B cell (primary cell): ENCODE measurements around the gene ETS1. TPM values are rescaled to one million over a fixed set of nuclear protein-coding genes. Genes with fewer than 3 reads are reported as not detected.
A peak's percentile ranks its signal among the peaks of the same experiment; 100 is the strongest.

Experiments
- ATAC-seq: fragments of 200-7000 bp; cut with Tn5 transposase; one replicate; pipeline ENCODE4 v1.10.0; 2021; ENCODE audit warnings: low read depth, mild to moderate bottlenecking, moderate number of reproducible peaks, moderate library complexity
- CTCF ChIA-PET: fragments of 350-600 bp; sonication (Branson Sonifier 250); formaldehyde crosslinking; loops from one replicate; lab custom pipeline; 2021; ENCODE audit warnings: antibody characterized with exemption, inconsistent platforms; lab: Charles Lee
- POLR2A ChIA-PET: fragments of 350-600 bp; sonication (Branson Sonifier 250); formaldehyde crosslinking; loops from one replicate; lab custom pipeline; 2021; ENCODE audit warnings: antibody characterized with exemption; lab: Charles Lee
- DNase-seq: peaks from one replicate; pipeline ENCODE4 v3.0.0; 2013
- H2AFZ ChIP-seq: 2 replicates; pipeline ENCODE4 v1.6.1; 2012; ENCODE audit warnings: mild to moderate bottlenecking, low read depth, low read length; ENCODE audit not compliant: insufficient read depth, poor library complexity, severe bottlenecking
- H3K27ac ChIP-seq, 2 donors: 1 replicate in 1 of 2; 2 replicates in 1 of 2; pipeline ENCODE4 v1.5.1; 2012 to 2013; ENCODE audit warnings: low read length in 2 of 2, mild to moderate bottlenecking in 2 of 2, moderate library complexity in 1 of 2
- H3K27me3 ChIP-seq, 4 experiments: fragments of 200-600 bp in 1 of 4; sonication (generic) in 1 of 4; replicated peaks in 1 of 4; 1 replicate in 2 of 4; 2 replicates in 2 of 4; pipeline versions ENCODE4 v1.6.1 to v1.7.0; 2013 to 2016; ENCODE audit warnings: low read length in 3 of 4, mild to moderate bottlenecking in 2 of 4, mixed read lengths in 1 of 4, moderate library complexity in 1 of 4; ENCODE audit not compliant: insufficient read depth in 4 of 4, control insufficient read depth in 3 of 4; ENCODE audit errors: control extremely low read depth in 1 of 4
- H3K36me3 ChIP-seq, 2 experiments: replicated peaks in 1 of 2; 1 replicate in 1 of 2; 2 replicates in 1 of 2; pipeline versions ENCODE4 v1.6.1 to v1.7.1; 2013; ENCODE audit warnings: low read length in 1 of 2; ENCODE audit not compliant: insufficient read depth in 2 of 2, control insufficient read depth in 1 of 2; ENCODE audit errors: control extremely low read depth in 1 of 2, extremely low read depth in 1 of 2
- H3K4me1 ChIP-seq, 2 donors: fragments of 200-600 bp in 1 of 2; sonication (generic) in 1 of 2; 1 replicate in 1 of 2; 2 replicates in 1 of 2; pipeline versions ENCODE4 v1.5.1 to v1.6.1; 2013 to 2017; ENCODE audit warnings: low read length in 2 of 2; ENCODE audit not compliant: control insufficient read depth in 2 of 2, insufficient read depth in 2 of 2
- H3K4me2 ChIP-seq: replicated peaks from 2 replicates; pipeline ENCODE3; 2012; ENCODE audit warnings: mild to moderate bottlenecking, low read depth, low read length; ENCODE audit not compliant: poor library complexity, severe bottlenecking
- H3K4me3 ChIP-seq, 5 experiments: fragments of 200-600 bp in 1 of 5; sonication (generic) in 1 of 5; 1 replicate in 3 of 5; 2 replicates in 2 of 5; pipeline versions ENCODE4 v1.5.1 to v1.7.0; 2011 to 2016; ENCODE audit warnings: low read length in 4 of 5, mild to moderate bottlenecking in 4 of 5, low read depth in 2 of 5, control low read depth in 1 of 5, moderate library complexity in 1 of 5; ENCODE audit not compliant: insufficient read depth in 1 of 5; ENCODE audit errors: control extremely low read depth in 1 of 5, extremely low read depth in 1 of 5
- H3K79me2 ChIP-seq: fragments of 200-600 bp; sonication (generic); one replicate; pipeline ENCODE4 v1.6.0; 2016; ENCODE audit warnings: low read length; ENCODE audit not compliant: control insufficient read depth, insufficient read depth
- H3K9ac ChIP-seq: fragments of 200-600 bp; sonication (generic); 2 replicates; pipeline ENCODE4 v1.6.1; 2017; ENCODE audit warnings: mild to moderate bottlenecking, low read length, moderate library complexity
- H3K9me3 ChIP-seq, 3 donors: one replicate each; pipeline versions ENCODE4 v1.6.1 to v1.7.1; 2013; ENCODE audit warnings: low read length in 2 of 3; ENCODE audit not compliant: control insufficient read depth in 2 of 3, insufficient read depth in 1 of 3; ENCODE audit errors: control extremely low read depth in 1 of 3
- H4K20me1 ChIP-seq: 2 replicates; pipeline ENCODE4 v1.6.0; 2012; ENCODE audit warnings: mild to moderate bottlenecking, low read length; ENCODE audit not compliant: insufficient read depth, control insufficient read depth, poor library complexity, severe bottlenecking
- H3K27ac Mint-ChIP-seq: one replicate; pipeline ENCODE4 v1.8.0; 2021; ENCODE audit warnings: mixed read lengths
- H3K27me3 Mint-ChIP-seq: one replicate; pipeline ENCODE4 v1.8.0; 2021; ENCODE audit warnings: mixed read lengths
- H3K4me1 Mint-ChIP-seq: one replicate; pipeline ENCODE4 v1.8.0; 2021; ENCODE audit warnings: mixed read lengths
- H3K4me3 Mint-ChIP-seq: one replicate; pipeline ENCODE4 v1.8.0; 2021; ENCODE audit warnings: mixed read lengths
- H3K9me3 Mint-ChIP-seq: one replicate; pipeline ENCODE4 v1.8.0; 2022; ENCODE audit warnings: mixed read lengths; ENCODE audit not compliant: insufficient read depth
- EZH2 ChIP-seq: IDR thresholded peaks from 2 replicates; pipeline ENCODE4 v1.6.1; 2012; ENCODE audit warnings: borderline replicate concordance, low read depth, mild to moderate bottlenecking, moderate library complexity, low read length; ENCODE audit not compliant: insufficient read depth, poor library complexity, severe bottlenecking
- WGBS: methylation state at CpG from one replicate; pipeline ENCODE4 v1.1.5; 2013; ENCODE audit warnings: missing lambda C conversion rate; ENCODE audit not compliant: insufficient coverage; 5-methylcytosine and 5-hydroxymethylcytosine counted together
- intact Hi-C: fragments of 100-400 bp; cut with micrococcal nuclease; formaldehyde crosslinking; loops from one replicate; pipeline ENCODE4 v1.10.0; 2022
- polyA plus RNA-seq: library from polyadenylated mRNA; depleted of rRNA; stranded (reverse); fragments of >200 nt; gene quantifications from 2 replicates; pipeline ENCODE4 v1.2.3, GENCODE V29; 2012
- total RNA-seq, 2 donors: library from RNA; stranded (reverse); fragments of 120-200 nt in 1 of 2; gene quantifications; 1 replicate in 1 of 2; 2 replicates in 1 of 2; pipeline versions ENCODE4 v1.2.3 to v1.2.4, GENCODE V29; 2013 to 2022
- TF ChIP-seq, protein P1 (sequence below): fragments of 200-600 bp; IDR thresholded peaks from one replicate; pipeline ENCODE4 v1.8.0; 2022; ENCODE audit warnings: antibody characterized with exemption, mild to moderate bottlenecking

The ETS1 gene
- total and polyA plus RNA-seq, 2 donors (not counting 1 experiment from before 2014, with no cell fraction given): 115 to 271 TPM

DNA sequence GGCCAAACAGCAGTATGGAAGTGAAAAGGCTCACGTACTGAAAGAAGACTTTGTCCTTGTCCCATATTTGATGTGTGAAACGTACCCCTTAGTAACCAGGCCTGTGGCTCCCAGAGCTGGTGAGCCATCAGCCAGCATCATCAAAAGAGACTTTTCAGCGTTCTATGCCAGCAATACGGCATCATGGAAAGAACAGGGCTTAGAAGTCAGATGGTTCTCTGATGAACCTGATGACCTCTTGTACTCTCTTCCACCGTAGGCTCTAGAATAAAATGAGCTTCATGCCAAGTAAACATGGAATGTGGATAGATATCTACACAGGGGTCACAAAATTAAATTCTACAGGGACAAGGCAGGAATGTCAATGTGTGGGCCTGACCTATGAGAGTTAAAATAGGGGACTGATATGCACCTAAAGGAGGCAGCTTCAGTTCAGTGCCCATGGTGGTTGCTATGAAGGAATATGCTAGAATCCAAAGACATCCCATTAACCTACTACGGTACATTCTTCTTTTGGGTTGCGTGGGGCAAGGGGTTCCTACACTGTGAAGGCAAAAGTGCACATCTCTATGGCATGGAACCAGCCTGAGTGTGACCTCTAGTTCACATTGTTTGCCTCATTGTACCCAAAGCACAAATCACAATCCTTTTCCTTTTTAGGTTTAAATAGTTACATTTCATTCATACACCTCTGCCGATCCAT, 130.6 kb downstream of the ETS1 start:
- H3K27ac ChIP-seq: peak overlapping the region in 1 of 2 donors; percentile 35
- peaks cover 0 to 3% of the 10 kb centered on the region in 2 donors for H3K4me1 ChIP-seq
- no peaks in the 10 kb centered on the region for H3K27me3 ChIP-seq
- WGBS: 92% methylated on average over 7 of the region's 8 CpGs
- H3K4me3 ChIP-seq: no peak overlapping the region
- no peak overlapping the region for H2AFZ ChIP-seq
- DNase-seq (no peak), ATAC-seq (no peak)
- H3K36me3 ChIP-seq: peaks cover 9 to 64% of the 10 kb centered on the region in 2 experiments
- H3K9me3 Mint-ChIP-seq: no peaks in the 10 kb centered on the region
- peak overlapping the region; percentile 79 for H3K27ac Mint-ChIP-seq
- peaks cover 8% of the 10 kb centered on the region for H3K79me2 ChIP-seq
- no peaks in the 10 kb centered on the region for H3K9me3 ChIP-seq
- TF ChIP-seq, protein P1, sequence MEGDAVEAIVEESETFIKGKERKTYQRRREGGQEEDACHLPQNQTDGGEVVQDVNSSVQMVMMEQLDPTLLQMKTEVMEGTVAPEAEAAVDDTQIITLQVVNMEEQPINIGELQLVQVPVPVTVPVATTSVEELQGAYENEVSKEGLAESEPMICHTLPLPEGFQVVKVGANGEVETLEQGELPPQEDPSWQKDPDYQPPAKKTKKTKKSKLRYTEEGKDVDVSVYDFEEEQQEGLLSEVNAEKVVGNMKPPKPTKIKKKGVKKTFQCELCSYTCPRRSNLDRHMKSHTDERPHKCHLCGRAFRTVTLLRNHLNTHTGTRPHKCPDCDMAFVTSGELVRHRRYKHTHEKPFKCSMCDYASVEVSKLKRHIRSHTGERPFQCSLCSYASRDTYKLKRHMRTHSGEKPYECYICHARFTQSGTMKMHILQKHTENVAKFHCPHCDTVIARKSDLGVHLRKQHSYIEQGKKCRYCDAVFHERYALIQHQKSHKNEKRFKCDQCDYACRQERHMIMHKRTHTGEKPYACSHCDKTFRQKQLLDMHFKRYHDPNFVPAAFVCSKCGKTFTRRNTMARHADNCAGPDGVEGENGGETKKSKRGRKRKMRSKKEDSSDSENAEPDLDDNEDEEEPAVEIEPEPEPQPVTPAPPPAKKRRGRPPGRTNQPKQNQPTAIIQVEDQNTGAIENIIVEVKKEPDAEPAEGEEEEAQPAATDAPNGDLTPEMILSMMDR: no peak
- TF ChIP-seq EZH2: no peak
- POLR2A ChIA-PET: no interaction called here
- peaks cover 52% of the 10 kb centered on the region for H3K4me1 Mint-ChIP-seq
- no peaks in the 10 kb centered on the region for H3K27me3 Mint-ChIP-seq
- intact Hi-C loops: no loop called here
- no peak overlapping the region for H3K4me3 Mint-ChIP-seq
- CTCF ChIA-PET: interaction anchor here (1.3 to 2.0 kb wide), 4 partner anchors 16 to 175 kb away, joined by 3 to 5 read pairs (median 3); no protein-coding TSS in a partner anchor
- H3K4me2 ChIP-seq: no peak overlapping the region
- H4K20me1 ChIP-seq: no peaks in the 10 kb centered on the region
- no peak overlapping the region for H3K9ac ChIP-seq

DNA sequence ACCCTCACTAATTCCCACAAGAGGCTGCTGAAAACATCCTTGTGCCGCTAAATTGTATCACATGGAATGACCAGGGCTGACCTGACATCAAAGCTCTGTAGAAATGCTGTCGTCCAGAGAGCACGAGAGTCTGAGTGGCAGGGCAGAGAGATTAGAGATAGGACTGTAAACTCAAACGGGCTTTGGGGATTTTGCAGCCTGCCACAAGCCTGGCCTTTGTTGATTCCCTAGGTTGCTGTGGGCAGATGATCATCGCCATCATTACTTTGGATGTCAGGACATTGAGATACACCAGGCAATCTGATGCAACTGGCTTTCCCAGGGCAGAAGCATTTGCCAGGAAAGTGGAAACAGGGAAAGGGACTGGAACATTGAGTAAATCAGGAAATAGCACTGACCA, 131.6 kb downstream of the ETS1 start:
- Mint-ChIP-seq H3K4me3 (no peak overlapping the region), H3K27me3 (no peaks in the 10 kb centered on the region), H3K4me1 (peaks cover 54% of the 10 kb centered on the region), H3K9me3 (no peaks in the 10 kb centered on the region), H3K27ac (peak overlapping the region; percentile 85)
- no peak for TF ChIP-seq EZH2
- TF ChIP-seq, protein P1: no peak
- no peaks in the 10 kb centered on the region for H3K27me3 ChIP-seq
- peaks cover 0 to 10% of the 10 kb centered on the region in 2 donors for H3K4me1 ChIP-seq
- H4K20me1 ChIP-seq: no peaks in the 10 kb centered on the region
- peaks cover 0 to 6% (median 0%) of the 10 kb centered on the region in 3 donors for H3K9me3 ChIP-seq
- no peak for ATAC-seq
- intact Hi-C loops: loop anchor here (2.0 kb wide), 1 partner anchor 17 kb away; no protein-coding TSS in a partner anchor
- peak overlapping the region in 1 of 2 donors; percentile 35 for H3K27ac ChIP-seq
- no peak overlapping the region for H3K4me3 ChIP-seq
- CTCF ChIA-PET: interaction anchor here (1.6 kb wide), 1 partner anchor 132 kb away, joined by 3 read pairs; no protein-coding TSS in a partner anchor
- no peak for DNase-seq
- H2AFZ ChIP-seq: no peak overlapping the region
- no peak overlapping the region for H3K4me2 ChIP-seq
- H3K79me2 ChIP-seq: no peaks in the 10 kb centered on the region
- H3K9ac ChIP-seq: no peak overlapping the region
- H3K36me3 ChIP-seq: peaks cover 9 to 55% of the 10 kb centered on the region in 2 experiments
- 98% methylated on average over 4 of the region's 5 CpGs for WGBS
- POLR2A ChIA-PET: interaction anchor here (0.5 kb wide), 1 partner anchor 33 kb away, joined by 4 read pairs; no protein-coding TSS in a partner anchor
